LNCAP (cell line): ENCODE results near the gene BRAT1.

ENCODE experiments used
- CTCF ChIP-seq: fragments of 450-650 bp; IDR thresholded peaks from 2 replicates; pipeline ENCODE4 v1.5.1; 2017; ENCODE audit warnings: mild to moderate bottlenecking

The BRAT1 gene

GRCh38 chr7:2496375-2496774 is 58.9 kb downstream of the BRAT1 start:
- TF ChIP-seq CTCF: no peak

GRCh38 chr7:2495418-2496299 is 59.7 kb downstream of the BRAT1 start:
- TF ChIP-seq CTCF: no peak

- no peak for TF ChIP-seq CTCF
Measured at GRCh38 chr7:2494191-2495130, 60.9 kb downstream of the BRAT1 start.

GRCh38 chr7:2493205-2494164 is 61.8 kb downstream of the BRAT1 start:
- TF ChIP-seq CTCF: no peak

- TF ChIP-seq CTCF: no peak
Measured at GRCh38 chr7:2492038-2492437, 63.3 kb downstream of the BRAT1 start.

GRCh38 chr7:2490181-2490651 is 65.1 kb downstream of the BRAT1 start:
- TF ChIP-seq CTCF: no peak
